ENCODE data around the gene GNAL. TPM values are rescaled to one million over a fixed set of nuclear protein-coding genes. Genes with fewer than 3 reads are reported as not detected.

GNAL gene
- total RNA-seq, 1 experiment from 2014 or later: 24.0 TPM

DNA sequence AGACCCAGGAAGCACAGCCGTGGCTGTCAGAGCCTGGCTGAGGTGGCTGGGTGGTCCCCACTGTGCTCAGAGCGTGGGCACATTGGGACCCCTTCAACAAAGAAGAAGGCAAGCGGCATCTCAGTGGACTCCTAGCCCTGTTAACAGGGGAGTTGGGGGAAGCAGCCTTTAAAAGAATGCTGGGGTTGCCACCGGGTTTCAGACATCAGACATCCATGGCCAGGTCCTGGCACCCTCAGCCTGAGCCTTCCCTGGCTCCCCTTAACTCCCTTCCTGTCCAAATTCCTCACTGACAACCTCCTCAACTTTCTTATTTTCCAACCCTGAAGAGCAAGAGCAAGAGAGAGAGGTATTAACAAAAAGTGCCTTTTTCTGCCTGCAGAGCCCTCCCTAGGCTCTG, 24.8 kb upstream of the GNAL start:
- no peaks in the 10 kb centered on the region for H3K23me2 ChIP-seq (ENCODE audit: insufficient read length, low read depth, low read length, poor library complexity, severe bottlenecking)
- Mint-ChIP-seq H3K27me3 (ENCODE audit: low read depth) (peaks cover 1% of the 10 kb centered on the region; the same call in 1 of the 2 replicates), H3K4me3 (no peak overlapping the region), H3K27ac (no peak overlapping the region), H3K9me3 (no peaks in the 10 kb centered on the region), H3K36me3 (ENCODE audit: insufficient read depth in 1 of 3, low read depth in 3 of 3) (no peaks in the 10 kb centered on the region), H3K4me1 (peaks cover 18 to 23% of the 10 kb centered on the region in 2 experiments)
- no peak overlapping the region for H2BK15ac ChIP-seq (ENCODE audit: low read depth, low read length)
- no peak overlapping the region for H2AK5ac ChIP-seq (ENCODE audit: insufficient read length, low read length)
- H4K8ac ChIP-seq (replicated peaks; ENCODE audit: insufficient read length, low read depth, low read length): no peak overlapping the region
- no peak overlapping the region for H4K5ac ChIP-seq (ENCODE audit: insufficient read length, low read depth, low read length)
- H3K56ac ChIP-seq (ENCODE audit: insufficient read length, low read depth, low read length): no peak overlapping the region
- no peak overlapping the region for H3K9ac ChIP-seq (ENCODE audit: extremely low read depth, insufficient read length, low read length)
- H2BK5ac ChIP-seq (ENCODE audit: insufficient read length, low read length): no peak overlapping the region
- no peak for DNase-seq
- WGBS (ENCODE audit: extremely low coverage, insufficient read length, low lambda C conversion rate): no CpG with 5 or more reads among the region's 4 CpGs
- no peak overlapping the region for H2BK20ac ChIP-seq (ENCODE audit: low read depth, low read length, poor library complexity, severe bottlenecking)
- H3K4me1 ChIP-seq (ENCODE audit: insufficient read depth, low read length): peaks cover 3% of the 10 kb centered on the region; the same call in 1 of the 2 replicates
- no peak overlapping the region for H3T11ph ChIP-seq (ENCODE audit: low read length)
- no peak overlapping the region for H3K14ac ChIP-seq (ENCODE audit: insufficient read depth, low read length)
- H3K18ac ChIP-seq (ENCODE audit: insufficient read length, low read depth, low read length): no peak overlapping the region
- no peak overlapping the region for H3K4ac ChIP-seq (ENCODE audit: low read depth, low read length)
- no peak overlapping the region for H3K27ac ChIP-seq (ENCODE audit: insufficient read length, low read depth, low read length)
- H4K20me1 ChIP-seq (ENCODE audit: control insufficient read depth, insufficient read depth, insufficient read length): no peaks in the 10 kb centered on the region
- H3K27me3 ChIP-seq (ENCODE audit: insufficient read depth, low read length): no peaks in the 10 kb centered on the region
- no peaks in the 10 kb centered on the region for H3K79me1 ChIP-seq (ENCODE audit: insufficient read depth, low read depth, low read length, poor library complexity, severe bottlenecking)
- no peak overlapping the region for H2BK12ac ChIP-seq (ENCODE audit: insufficient read length, low read depth, low read length)
- no peaks in the 10 kb centered on the region for H3K9me3 ChIP-seq (ENCODE audit: control insufficient read depth, low read depth, low read length)
- TF ChIP-seq, protein P1, sequence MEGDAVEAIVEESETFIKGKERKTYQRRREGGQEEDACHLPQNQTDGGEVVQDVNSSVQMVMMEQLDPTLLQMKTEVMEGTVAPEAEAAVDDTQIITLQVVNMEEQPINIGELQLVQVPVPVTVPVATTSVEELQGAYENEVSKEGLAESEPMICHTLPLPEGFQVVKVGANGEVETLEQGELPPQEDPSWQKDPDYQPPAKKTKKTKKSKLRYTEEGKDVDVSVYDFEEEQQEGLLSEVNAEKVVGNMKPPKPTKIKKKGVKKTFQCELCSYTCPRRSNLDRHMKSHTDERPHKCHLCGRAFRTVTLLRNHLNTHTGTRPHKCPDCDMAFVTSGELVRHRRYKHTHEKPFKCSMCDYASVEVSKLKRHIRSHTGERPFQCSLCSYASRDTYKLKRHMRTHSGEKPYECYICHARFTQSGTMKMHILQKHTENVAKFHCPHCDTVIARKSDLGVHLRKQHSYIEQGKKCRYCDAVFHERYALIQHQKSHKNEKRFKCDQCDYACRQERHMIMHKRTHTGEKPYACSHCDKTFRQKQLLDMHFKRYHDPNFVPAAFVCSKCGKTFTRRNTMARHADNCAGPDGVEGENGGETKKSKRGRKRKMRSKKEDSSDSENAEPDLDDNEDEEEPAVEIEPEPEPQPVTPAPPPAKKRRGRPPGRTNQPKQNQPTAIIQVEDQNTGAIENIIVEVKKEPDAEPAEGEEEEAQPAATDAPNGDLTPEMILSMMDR (conservative IDR thresholded peaks at IDR 0.05): no peak
- H3K79me2 ChIP-seq (ENCODE audit: insufficient read depth, low read length): no peaks in the 10 kb centered on the region
- H4K91ac ChIP-seq (ENCODE audit: insufficient read length, low read depth, low read length): no peak overlapping the region
- no peak overlapping the region for H3K23ac ChIP-seq (ENCODE audit: insufficient read length, low read depth, low read length)
- no peak overlapping the region for H3K4me2 ChIP-seq (ENCODE audit: insufficient read depth, insufficient read length, low read length)
- no peak overlapping the region for H2AFZ ChIP-seq (ENCODE audit: low read length)
- no peak overlapping the region for H2BK120ac ChIP-seq (ENCODE audit: low read depth, low read length, poor library complexity, severe bottlenecking)
